Measurements from ENCODE around the gene UAP1L1. TPM values are rescaled to one million over a fixed set of nuclear protein-coding genes. Genes with fewer than 3 reads are reported as not detected.
"Not testable (repeated sequence)": the region's sequence is repeated elsewhere in the genome, so short reads cannot be mapped to it uniquely, and the experiment has no call there.

Gene UAP1L1
- total and polyA plus RNA-seq, 4 donors, result 3.5 to 8.1 (median 5.3) TPM

GRCh38 chr9:137056739-137057415 is 20.4 kb upstream of the UAP1L1 start:
- no peak overlapping the region for H3K4me3 ChIP-seq (ENCODE audit: low read depth, low read length)
- H3K27ac ChIP-seq (ENCODE audit: low read depth, low read length), result no peak overlapping the region
- 70% methylated on average over 10 of the region's 17 CpGs for WGBS (ENCODE audit: insufficient coverage)
- H3K4me1 ChIP-seq (ENCODE audit: control insufficient read depth, insufficient read depth, low read length), result peaks cover 55% of the 10 kb centered on the region
- peaks cover 9% of the 10 kb centered on the region for H3K36me3 ChIP-seq (ENCODE audit: control insufficient read depth, insufficient read depth, low read length)
- H3K9me3 ChIP-seq (ENCODE audit: control insufficient read depth, insufficient read depth, low read length), result no peaks in the 10 kb centered on the region
- peaks cover 29% of the 10 kb centered on the region for H3K27me3 ChIP-seq (ENCODE audit: control insufficient read depth, insufficient read depth, low read length)
- DNase-seq (ENCODE audit: low read depth in 4 of 6, low spot score in 6 of 6), result no peak

GRCh38 chr9:137057545-137057944 is 19.8 kb upstream of the UAP1L1 start:
- no peaks in the 10 kb centered on the region for H3K9me3 ChIP-seq (ENCODE audit: control insufficient read depth, insufficient read depth, low read length)
- H3K27me3 ChIP-seq (ENCODE audit: control insufficient read depth, insufficient read depth, low read length), result peaks cover 22% of the 10 kb centered on the region
- no peak for DNase-seq (ENCODE audit: low read depth in 4 of 6, low spot score in 6 of 6)
- no peak overlapping the region for H3K27ac ChIP-seq (ENCODE audit: low read depth, low read length)
- WGBS (ENCODE audit: insufficient coverage), result 41% methylated on average over 12 of the region's 16 CpGs
- peaks cover 7% of the 10 kb centered on the region for H3K36me3 ChIP-seq (ENCODE audit: control insufficient read depth, insufficient read depth, low read length)
- H3K4me3 ChIP-seq (ENCODE audit: low read depth, low read length), result no peak overlapping the region
- peaks cover 55% of the 10 kb centered on the region for H3K4me1 ChIP-seq (ENCODE audit: control insufficient read depth, insufficient read depth, low read length)

GRCh38 chr9:137058521-137059234 is 18.6 kb upstream of the UAP1L1 start:
- Histone ChIP-seq H3K27me3 (ENCODE audit: control insufficient read depth, insufficient read depth, low read length) (peaks cover 12% of the 10 kb centered on the region), H3K4me1 (ENCODE audit: control insufficient read depth, insufficient read depth, low read length) (peaks cover 53% of the 10 kb centered on the region), H3K9me3 (ENCODE audit: control insufficient read depth, insufficient read depth, low read length) (no peaks in the 10 kb centered on the region)

GRCh38 chr9:137062384-137062783 is 14.9 kb upstream of the UAP1L1 start:
- peaks cover 36% of the 10 kb centered on the region for H3K36me3 ChIP-seq (ENCODE audit: control insufficient read depth, insufficient read depth, low read length)
- WGBS (ENCODE audit: insufficient coverage), result 88% methylated on average over 12 of the region's 15 CpGs
- H3K4me1 ChIP-seq (ENCODE audit: control insufficient read depth, insufficient read depth, low read length), result peaks cover 27% of the 10 kb centered on the region
- H3K9me3 ChIP-seq (ENCODE audit: control insufficient read depth, insufficient read depth, low read length), result no peaks in the 10 kb centered on the region
- no peaks in the 10 kb centered on the region for H3K27me3 ChIP-seq (ENCODE audit: control insufficient read depth, insufficient read depth, low read length)
- no peak for DNase-seq (ENCODE audit: low read depth in 4 of 6, low spot score in 6 of 6)
- H3K4me3 ChIP-seq (ENCODE audit: low read depth, low read length), result no peak overlapping the region
- H3K27ac ChIP-seq (ENCODE audit: low read depth, low read length), result no peak overlapping the region

More at GRCh38 chr9:137058521-137059234, 18.6 kb upstream of the UAP1L1 start:
- Histone ChIP-seq H3K36me3 (ENCODE audit: control insufficient read depth, insufficient read depth, low read length) (peaks cover 17% of the 10 kb centered on the region), H3K4me3 (ENCODE audit: low read depth, low read length) (no peak overlapping the region), H3K27ac (ENCODE audit: low read depth, low read length) (no peak overlapping the region)
- DNase-seq (ENCODE audit: low read depth in 4 of 6, low spot score in 6 of 6), result no peak
- whole genome bisulfite sequencing (ENCODE audit: insufficient coverage), result 82% methylated on average over 7 of the region's 9 CpGs

GRCh38 chr9:137062798-137063197 is 14.5 kb upstream of the UAP1L1 start:
- DNase-seq (ENCODE audit: low read depth in 4 of 6, low spot score in 6 of 6), result not testable (repeated sequence)
- WGBS (ENCODE audit: insufficient coverage), result 77% methylated on average over 4 of the region's 9 CpGs

GRCh38 chr9:137063311-137064026 is 13.8 kb upstream of the UAP1L1 start:
- H3K27ac ChIP-seq (ENCODE audit: low read depth, low read length), result no peak overlapping the region
- no peaks in the 10 kb centered on the region for H3K9me3 ChIP-seq (ENCODE audit: control insufficient read depth, insufficient read depth, low read length)
- WGBS (ENCODE audit: insufficient coverage), result 78% methylated on average over 19 of the region's 26 CpGs
- H3K36me3 ChIP-seq (ENCODE audit: control insufficient read depth, insufficient read depth, low read length), result peaks cover 42% of the 10 kb centered on the region
- H3K27me3 ChIP-seq (ENCODE audit: control insufficient read depth, insufficient read depth, low read length), result no peaks in the 10 kb centered on the region
- no peak overlapping the region for H3K4me3 ChIP-seq (ENCODE audit: low read depth, low read length)
- peaks cover 27% of the 10 kb centered on the region for H3K4me1 ChIP-seq (ENCODE audit: control insufficient read depth, insufficient read depth, low read length)
- no peak for DNase-seq (ENCODE audit: low read depth in 4 of 6, low spot score in 6 of 6)

More at GRCh38 chr9:137062798-137063197, 14.5 kb upstream of the UAP1L1 start:
- H3K27ac ChIP-seq (ENCODE audit: low read depth, low read length); H3K9me3 ChIP-seq (ENCODE audit: control insufficient read depth, insufficient read depth, low read length); H3K4me3 ChIP-seq (ENCODE audit: low read depth, low read length); H3K27me3 ChIP-seq (ENCODE audit: control insufficient read depth, insufficient read depth, low read length): not testable (repeated sequence)
- peaks cover 24% of the 10 kb centered on the region for H3K4me1 ChIP-seq (ENCODE audit: control insufficient read depth, insufficient read depth, low read length)
- peaks cover 37% of the 10 kb centered on the region for H3K36me3 ChIP-seq (ENCODE audit: control insufficient read depth, insufficient read depth, low read length)

- 52% methylated on average over 54 of the region's 55 CpGs for WGBS (ENCODE audit: insufficient coverage)
- Histone ChIP-seq H3K4me3 (ENCODE audit: low read depth, low read length) (no peak overlapping the region), H3K9me3 (ENCODE audit: control insufficient read depth, insufficient read depth, low read length) (no peaks in the 10 kb centered on the region), H3K36me3 (ENCODE audit: control insufficient read depth, insufficient read depth, low read length) (peaks cover 42% of the 10 kb centered on the region), H3K4me1 (ENCODE audit: control insufficient read depth, insufficient read depth, low read length) (peaks cover 34% of the 10 kb centered on the region), H3K27me3 (ENCODE audit: control insufficient read depth, insufficient read depth, low read length) (peaks cover under 1% of the 10 kb centered on the region), H3K27ac (ENCODE audit: low read depth, low read length) (no peak overlapping the region)
- peak in 2 of 6 donors; percentile 66 to 75 for DNase-seq (ENCODE audit: low read depth in 4 of 6, low spot score in 6 of 6)
These were observed 13.1 kb upstream of the UAP1L1 start for GRCh38 chr9:137064027-137064879.

GRCh38 chr9:137064880-137065164 is 12.5 kb upstream of the UAP1L1 start:
- Histone ChIP-seq H3K9me3 (ENCODE audit: control insufficient read depth, insufficient read depth, low read length) (no peaks in the 10 kb centered on the region), H3K4me1 (ENCODE audit: control insufficient read depth, insufficient read depth, low read length) (peaks cover 39% of the 10 kb centered on the region), H3K27ac (ENCODE audit: low read depth, low read length) (no peak overlapping the region), H3K36me3 (ENCODE audit: control insufficient read depth, insufficient read depth, low read length) (peaks cover 42% of the 10 kb centered on the region), H3K27me3 (ENCODE audit: control insufficient read depth, insufficient read depth, low read length) (peaks cover 4% of the 10 kb centered on the region), H3K4me3 (ENCODE audit: low read depth, low read length) (no peak overlapping the region)
- DNase-seq (ENCODE audit: low read depth in 4 of 6, low spot score in 6 of 6), result no peak
- WGBS (ENCODE audit: insufficient coverage), result 89% methylated on average over 12 of the region's 12 CpGs

- H3K4me3 ChIP-seq (ENCODE audit: low read depth, low read length), result no peak overlapping the region
- WGBS (ENCODE audit: insufficient coverage), result 93% methylated on average over 23 of the region's 23 CpGs
These were observed 11.9 kb upstream of the UAP1L1 start for GRCh38 chr9:137065336-137065967.

More at GRCh38 chr9:137065336-137065967, 11.9 kb upstream of the UAP1L1 start:
- H3K27me3 ChIP-seq (ENCODE audit: control insufficient read depth, insufficient read depth, low read length), result peaks cover 4% of the 10 kb centered on the region
- H3K36me3 ChIP-seq (ENCODE audit: control insufficient read depth, insufficient read depth, low read length), result peaks cover 42% of the 10 kb centered on the region
- peaks cover 40% of the 10 kb centered on the region for H3K4me1 ChIP-seq (ENCODE audit: control insufficient read depth, insufficient read depth, low read length)
- no peak overlapping the region for H3K27ac ChIP-seq (ENCODE audit: low read depth, low read length)
- H3K9me3 ChIP-seq (ENCODE audit: control insufficient read depth, insufficient read depth, low read length), result no peaks in the 10 kb centered on the region
- no peak for DNase-seq (ENCODE audit: low read depth in 4 of 6, low spot score in 6 of 6)

Data from spinal cord (tissue), 10 donors.